IMR-90 (cell line): ENCODE data around the gene CCSER1.

Experiments used
- NFE2L2 ChIP-seq: fragments of 150-350 bp; IDR thresholded peaks from 2 replicates; pipeline ENCODE4 v1.6.1; 2016; ENCODE audit warnings: low read depth, mild to moderate bottlenecking, low read length
- POLR2A ChIP-seq: IDR thresholded peaks from 2 replicates; pipeline ENCODE4 v1.6.1; 2012; ENCODE audit warnings: mild to moderate bottlenecking, low read depth, low read length
- RAD21 ChIP-seq: IDR thresholded peaks from 2 replicates; pipeline ENCODE4 v1.6.1; 2012; ENCODE audit warnings: low read length, improper control_type of control experiment
- RFX5 ChIP-seq: IDR thresholded peaks from 2 replicates; pipeline ENCODE4 v1.8.0; 2012; ENCODE audit warnings: low read depth, mild to moderate bottlenecking, low read length, moderate library complexity
- SMC3 ChIP-seq: fragments of 150-350 bp; IDR thresholded peaks from 2 replicates; pipeline ENCODE4 v1.6.1; 2016; ENCODE audit warnings: low read depth, mild to moderate bottlenecking, antibody characterized with exemption, low read length, moderate library complexity
- TF ChIP-seq, protein P1 (sequence below): conservative IDR thresholded peaks from 2 replicates; pipeline ENCODE4 v1.5.1; 2012; ENCODE audit warnings: mild to moderate bottlenecking, low read depth, low read length, improper control_type of control experiment
- TF ChIP-seq, protein P2 (sequence below): fragments of 150-350 bp; IDR thresholded peaks from 2 replicates; pipeline ENCODE4 v1.6.1; 2017; ENCODE audit warnings: mild to moderate bottlenecking, antibody characterized with exemption, low read length, low read depth
- TF ChIP-seq, protein P3 (sequence below): fragments of 150-350 bp; IDR thresholded peaks from 2 replicates; pipeline ENCODE4 v1.6.1; 2016; ENCODE audit warnings: low read depth, mild to moderate bottlenecking, low read length, moderate library complexity, borderline replicate concordance

DNA sequence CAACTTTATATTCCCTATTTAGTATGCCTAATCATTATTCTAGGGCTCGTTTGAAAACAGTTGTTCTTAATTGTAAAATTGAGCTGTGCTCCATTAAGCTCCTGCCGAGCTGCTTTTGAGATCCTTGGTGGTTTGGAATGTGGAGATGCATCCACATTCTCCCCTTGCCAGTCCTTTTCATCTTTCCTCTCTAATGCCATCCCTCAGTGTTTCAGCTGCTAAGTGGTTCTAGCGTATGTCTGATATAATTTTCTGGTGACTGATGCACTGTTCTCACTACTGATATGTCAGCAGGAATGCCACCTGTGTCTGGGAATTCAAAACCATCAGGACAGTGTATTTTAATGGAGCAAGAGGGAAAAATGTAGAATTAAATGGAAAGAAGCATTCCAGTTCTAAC, 1085.0 kb downstream of the CCSER1 start:
- TF ChIP-seq POLR2A, result no peak
- TF ChIP-seq, protein P1, sequence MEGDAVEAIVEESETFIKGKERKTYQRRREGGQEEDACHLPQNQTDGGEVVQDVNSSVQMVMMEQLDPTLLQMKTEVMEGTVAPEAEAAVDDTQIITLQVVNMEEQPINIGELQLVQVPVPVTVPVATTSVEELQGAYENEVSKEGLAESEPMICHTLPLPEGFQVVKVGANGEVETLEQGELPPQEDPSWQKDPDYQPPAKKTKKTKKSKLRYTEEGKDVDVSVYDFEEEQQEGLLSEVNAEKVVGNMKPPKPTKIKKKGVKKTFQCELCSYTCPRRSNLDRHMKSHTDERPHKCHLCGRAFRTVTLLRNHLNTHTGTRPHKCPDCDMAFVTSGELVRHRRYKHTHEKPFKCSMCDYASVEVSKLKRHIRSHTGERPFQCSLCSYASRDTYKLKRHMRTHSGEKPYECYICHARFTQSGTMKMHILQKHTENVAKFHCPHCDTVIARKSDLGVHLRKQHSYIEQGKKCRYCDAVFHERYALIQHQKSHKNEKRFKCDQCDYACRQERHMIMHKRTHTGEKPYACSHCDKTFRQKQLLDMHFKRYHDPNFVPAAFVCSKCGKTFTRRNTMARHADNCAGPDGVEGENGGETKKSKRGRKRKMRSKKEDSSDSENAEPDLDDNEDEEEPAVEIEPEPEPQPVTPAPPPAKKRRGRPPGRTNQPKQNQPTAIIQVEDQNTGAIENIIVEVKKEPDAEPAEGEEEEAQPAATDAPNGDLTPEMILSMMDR, result no peak
- TF ChIP-seq, protein P2, sequence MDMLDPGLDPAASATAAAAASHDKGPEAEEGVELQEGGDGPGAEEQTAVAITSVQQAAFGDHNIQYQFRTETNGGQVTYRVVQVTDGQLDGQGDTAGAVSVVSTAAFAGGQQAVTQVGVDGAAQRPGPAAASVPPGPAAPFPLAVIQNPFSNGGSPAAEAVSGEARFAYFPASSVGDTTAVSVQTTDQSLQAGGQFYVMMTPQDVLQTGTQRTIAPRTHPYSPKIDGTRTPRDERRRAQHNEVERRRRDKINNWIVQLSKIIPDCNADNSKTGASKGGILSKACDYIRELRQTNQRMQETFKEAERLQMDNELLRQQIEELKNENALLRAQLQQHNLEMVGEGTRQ, result no peak
- no peak for TF ChIP-seq RAD21
- no peak for TF ChIP-seq SMC3
- TF ChIP-seq, protein P3, sequence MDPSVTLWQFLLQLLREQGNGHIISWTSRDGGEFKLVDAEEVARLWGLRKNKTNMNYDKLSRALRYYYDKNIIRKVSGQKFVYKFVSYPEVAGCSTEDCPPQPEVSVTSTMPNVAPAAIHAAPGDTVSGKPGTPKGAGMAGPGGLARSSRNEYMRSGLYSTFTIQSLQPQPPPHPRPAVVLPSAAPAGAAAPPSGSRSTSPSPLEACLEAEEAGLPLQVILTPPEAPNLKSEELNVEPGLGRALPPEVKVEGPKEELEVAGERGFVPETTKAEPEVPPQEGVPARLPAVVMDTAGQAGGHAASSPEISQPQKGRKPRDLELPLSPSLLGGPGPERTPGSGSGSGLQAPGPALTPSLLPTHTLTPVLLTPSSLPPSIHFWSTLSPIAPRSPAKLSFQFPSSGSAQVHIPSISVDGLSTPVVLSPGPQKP, result no peak
- TF ChIP-seq NFE2L2, result no peak
- TF ChIP-seq RFX5, result no peak
